ENCODE results near the gene LPIN1. TPM values are rescaled to one million over a fixed set of nuclear protein-coding genes. Genes with fewer than 3 reads are reported as not detected.

Gene LPIN1
- 12.1 and 15.7 TPM in 2 replicates for total RNA-seq (2014; rRNA removed)
- polyA plus RNA-seq (2012) = 6.0 TPM

- peak; percentile 81 for DNase-seq (ENCODE audit: low read depth)
Measured at GRCh38 chr2:11746376-11746806, at the start of gene LPIN1. Gene LPIN1 (plus strand): TSS chr2:11746632. CDS start chr2:11765542, 18,910 bp downstream.

- DNase-seq (ENCODE audit: low read depth) = no peak
Measured at GRCh38 chr2:11696736-11697102, 49.7 kb upstream of the LPIN1 start.

- peak; percentile 77 for DNase-seq (ENCODE audit: low read depth)
Measured at GRCh38 chr2:11697103-11697871, 49.1 kb upstream of the LPIN1 start.

GRCh38 chr2:11698009-11698922 is 48.2 kb upstream of the LPIN1 start:
- peak; percentile 92 for DNase-seq (ENCODE audit: low read depth)

GRCh38 chr2:11699686-11700670 is 46.5 kb upstream of the LPIN1 start:
- DNase-seq (ENCODE audit: low read depth) = no peak

GRCh38 chr2:11701206-11701605 is 45.2 kb upstream of the LPIN1 start:
- no peak for DNase-seq (ENCODE audit: low read depth)

- no peak for DNase-seq (ENCODE audit: low read depth)
Measured at GRCh38 chr2:11701751-11702301, 44.6 kb upstream of the LPIN1 start.

GRCh38 chr2:11702946-11703345 is 43.5 kb upstream of the LPIN1 start:
- no peak for DNase-seq (ENCODE audit: low read depth)

GRCh38 chr2:11703700-11704099 is 42.7 kb upstream of the LPIN1 start:
- DNase-seq (ENCODE audit: low read depth) = peak; percentile 43

GRCh38 chr2:11705063-11705462 is 41.4 kb upstream of the LPIN1 start:
- no peak for DNase-seq (ENCODE audit: low read depth)

GRCh38 chr2:11705711-11706110 is 40.7 kb upstream of the LPIN1 start:
- DNase-seq (ENCODE audit: low read depth) = no peak

GRCh38 chr2:11708106-11708505 is 38.3 kb upstream of the LPIN1 start:
- DNase-seq (ENCODE audit: low read depth) = no peak

- no peak for DNase-seq (ENCODE audit: low read depth)
Measured at GRCh38 chr2:11709293-11709692, 37.1 kb upstream of the LPIN1 start.

- DNase-seq (ENCODE audit: low read depth) = peak; percentile 44
Measured at GRCh38 chr2:11710210-11710609, 36.2 kb upstream of the LPIN1 start.

GRCh38 chr2:11710632-11711353 is 35.6 kb upstream of the LPIN1 start:
- no peak for DNase-seq (ENCODE audit: low read depth)

GRCh38 chr2:11711354-11711716 is 35.1 kb upstream of the LPIN1 start:
- DNase-seq (ENCODE audit: low read depth) = no peak

- no peak for DNase-seq (ENCODE audit: low read depth)
Measured at GRCh38 chr2:11711751-11712150, 34.7 kb upstream of the LPIN1 start.

GRCh38 chr2:11712866-11713265 is 33.6 kb upstream of the LPIN1 start:
- no peak for DNase-seq (ENCODE audit: low read depth)

- DNase-seq (ENCODE audit: low read depth) = no peak
Measured at GRCh38 chr2:11713815-11714214, 32.6 kb upstream of the LPIN1 start.

- DNase-seq (ENCODE audit: low read depth) = no peak
Measured at GRCh38 chr2:11715987-11716652, 30.3 kb upstream of the LPIN1 start.

All from LHCN-M2 (cell line).